Measurements from ENCODE around the gene SHF. TPM values are rescaled to one million over a fixed set of nuclear protein-coding genes. Genes with fewer than 3 reads are reported as not detected.

SHF gene
- total and polyA plus RNA-seq, 2 of the 8 experiments (the other 6 are each of a cell fraction or from before 2014, with no cell fraction given) = 13.1 to 26.7 TPM

- H3K36me3 ChIP-seq (ENCODE audit: control insufficient read depth in 2 of 4, insufficient read depth in 4 of 4, low read length in 3 of 4) = no peaks in the 10 kb centered on the region
- no peak overlapping the region for H2BK120ac ChIP-seq (replicated peaks; ENCODE audit: low read depth, low read length)
- no peak overlapping the region for H2BK15ac ChIP-seq (ENCODE audit: low read length)
- H3K79me2 ChIP-seq (ENCODE audit: control insufficient read depth in 1 of 2, insufficient read depth in 2 of 2, low read length in 2 of 2) = no peaks in the 10 kb centered on the region
- H2BK20ac ChIP-seq (ENCODE audit: low read length) = no peak overlapping the region
- H3K27me3 ChIP-seq (replicated peaks in 1 of 4; ENCODE audit: control insufficient read depth in 3 of 4, extremely low read depth in 1 of 4, insufficient read depth in 3 of 4, low read length in 3 of 4) = peaks cover under 1 to 14% (median 6%) of the 10 kb centered on the region in 4 experiments
- no peak overlapping the region for H4K5ac ChIP-seq (ENCODE audit: insufficient read length, low read depth, low read length)
- no peak for FAIRE-seq
- no peaks in the 10 kb centered on the region for H3K23me2 ChIP-seq (ENCODE audit: low read depth, low read length)
- H3K9ac ChIP-seq (replicated peaks in 1 of 4; ENCODE audit: extremely low read depth in 1 of 4, low read depth in 3 of 4, low read length in 3 of 4) = no peak overlapping the region
- H4K91ac ChIP-seq (replicated peaks; ENCODE audit: insufficient read length, low read length) = no peak overlapping the region
- H3K9me3 ChIP-seq (ENCODE audit: insufficient read depth in 2 of 2, low read depth in 1 of 2, low read length in 1 of 2) = no peaks in the 10 kb centered on the region
- H3K14ac ChIP-seq (ENCODE audit: insufficient read length) = no peak overlapping the region
- H4K20me1 ChIP-seq (replicated peaks in 1 of 2; ENCODE audit: control insufficient read depth in 1 of 2, insufficient read depth in 2 of 2, low read length in 2 of 2) = no peaks in the 10 kb centered on the region
- H2AK5ac ChIP-seq (ENCODE audit: low read depth, low read length) = no peak overlapping the region
- 75% methylated on average over 4 of the region's 5 CpGs; no CpG with 5 or more reads in 1 of the 2 experiments for WGBS, 2 experiments (ENCODE audit: extremely low coverage in 1 of 2, insufficient coverage in 1 of 2, insufficient read length in 1 of 2, insufficient replicate concordance in 2 of 2, low coverage in 1 of 2, low lambda C conversion rate in 2 of 2, missing lambda C conversion rate in 1 of 2)
- no peak overlapping the region for H3K56ac ChIP-seq (replicated peaks; ENCODE audit: insufficient read length, low read depth, low read length)
- H4K8ac ChIP-seq (ENCODE audit: extremely low read depth, insufficient read depth, low read length) = no peak overlapping the region
- H3K4me1 ChIP-seq (replicated peaks in 1 of 4; ENCODE audit: control insufficient read depth in 3 of 4, insufficient read depth in 4 of 4, low read length in 3 of 4) = no peaks in the 10 kb centered on the region; a peak in 1 of 7 replicates
- no peaks in the 10 kb centered on the region; the same call in 1 of the 2 replicates for H3K79me1 ChIP-seq (ENCODE audit: low read depth, low read length)
- H3K23ac ChIP-seq (ENCODE audit: insufficient read length) = no peak overlapping the region
- DNase-seq (ENCODE audit: low read depth in 1 of 2, low spot score in 2 of 2) = no peak
- ChIA-PET POLR2A (ENCODE audit: partially characterized antibody) (interaction anchor here (0.7 kb wide), 1 partner anchor 45 kb away, joined by 3 read pairs; no protein-coding TSS in a partner anchor), CTCF (ENCODE audit: partially characterized antibody) (interaction anchor here (0.7 to 10.1 kb wide), 9 partner anchors 8 to 251 kb away, joined by 3 to 57 read pairs (median 5); no protein-coding TSS in a partner anchor)
- H3K27ac ChIP-seq (ENCODE audit: low read depth, low read length) = no peak overlapping the region
- H3K4ac ChIP-seq (replicated peaks; ENCODE audit: insufficient read length, low read depth, low read length) = no peak overlapping the region
- no peak overlapping the region for H3K18ac ChIP-seq (ENCODE audit: extremely low read depth, low read length)
- no peak overlapping the region for H2BK12ac ChIP-seq (ENCODE audit: low read depth, low read length)
- no peak overlapping the region for H3K4me2 ChIP-seq (ENCODE audit: insufficient read depth in 1 of 2, low read depth in 2 of 2, low read length in 2 of 2)
- no peak overlapping the region for H3K4me3 ChIP-seq (ENCODE audit: extremely low read depth in 1 of 4, insufficient read depth in 2 of 4, low read depth in 3 of 4, low read length in 4 of 4)
- no peak overlapping the region for H2AFZ ChIP-seq (ENCODE audit: low read length)
- H2BK5ac ChIP-seq (ENCODE audit: low read depth, low read length) = no peak overlapping the region
- no peak for TF ChIP-seq MAFK (IDR thresholded peaks at IDR 0.05; ENCODE audit: low read depth, low read length)
- TF ChIP-seq TAF7 (optimal IDR thresholded peaks at IDR 0.05; ENCODE audit: borderline replicate concordance, low read depth, low read length) = no peak
- TF ChIP-seq ZNF274 (IDR thresholded peaks at IDR 0.05; ENCODE audit: borderline replicate concordance, extremely low read depth, low read length) = no peak
- TF ChIP-seq YY1 (IDR thresholded peaks at IDR 0.05; ENCODE audit: low read depth, low read length) = no peak
- TF ChIP-seq POLR2AphosphoS5 (IDR thresholded peaks at IDR 0.05; ENCODE audit: low read depth, low read length) = no peak
- TF ChIP-seq PHF8 (conservative IDR thresholded peaks at IDR 0.05; ENCODE audit: low read depth, low read length) = no peak
- TF ChIP-seq POLR2A (IDR thresholded peaks at IDR 0.05; ENCODE audit: control extremely low read depth in 1 of 2, low read depth in 2 of 2, low read length in 2 of 2) = no peak
- no peak for TF ChIP-seq RXRA (IDR thresholded peaks at IDR 0.05; ENCODE audit: insufficient read depth, low read depth, low read length)
- TF ChIP-seq CEBPB (IDR thresholded peaks at IDR 0.05; ENCODE audit: low read depth, low read length) = no peak
- no peak for TF ChIP-seq TEAD4 (IDR thresholded peaks at IDR 0.05; ENCODE audit: low read depth, low read length)
- TF ChIP-seq TCF12 (IDR thresholded peaks at IDR 0.05; ENCODE audit: low read depth, low read length) = no peak
- no peak for TF ChIP-seq RFX5 (IDR thresholded peaks at IDR 0.05; ENCODE audit: borderline replicate concordance, low read depth, low read length)
- TF ChIP-seq SIN3A (conservative IDR thresholded peaks at IDR 0.05 in 1 of 2, IDR thresholded peaks at IDR 0.05 in 1 of 2; ENCODE audit: low read depth in 1 of 2, low read length in 2 of 2) = no peak
- TF ChIP-seq JUN (IDR thresholded peaks at IDR 0.05; ENCODE audit: low read depth, low read length) = no peak
- TF ChIP-seq GABPA (IDR thresholded peaks at IDR 0.05; ENCODE audit: borderline replicate concordance, insufficient read depth, low read length) = no peak
These were observed 46.4 kb downstream of the SHF start for GRCh38 chr15:45141386-45141785.
